Fibroblast of the aortic adventitia (primary cell): Measurements from ENCODE around the gene RNF7. TPM values are rescaled to one million over a fixed set of nuclear protein-coding genes. Genes with fewer than 3 reads are reported as not detected.
"Not testable (repeated sequence)": the region's sequence is repeated elsewhere in the genome, so short reads cannot be mapped to it uniquely, and the experiment has no call there.

Source experiments
- DNase-seq: peaks from one replicate; pipeline ENCODE4 v3.0.0-alpha.2; 2010; ENCODE audit warnings: low read depth
- H3K4me3 ChIP-seq: 2 replicates; pipeline ENCODE4 v1.5.1; 2011; ENCODE audit warnings: low read depth, mild to moderate bottlenecking, control low read depth, low read length, moderate library complexity
- CTCF ChIP-seq: IDR thresholded peaks from 2 replicates; pipeline ENCODE4 v1.5.1; 2011; ENCODE audit warnings: mild to moderate bottlenecking, low read length, control low read depth, inconsistent platforms; ENCODE audit not compliant: insufficient read depth
- total RNA-seq: library from RNA; depleted of rRNA; stranded (reverse); fragments of >200 nt; gene quantifications from 2 replicates; pipeline ENCODE4 v1.2.3, GENCODE V29; 2012; ENCODE audit warnings: low replicate concordance

The RNF7 gene
- total RNA-seq, 1 donor: 64.7 TPM

GRCh38 chr3:141788149-141788548 lies 50.1 kb downstream of the RNF7 start:
- TF ChIP-seq CTCF: no peak
- no peak for DNase-seq
- H3K4me3 ChIP-seq: no peak overlapping the region

- not testable (repeated sequence) for DNase-seq, H3K4me3 ChIP-seq
Observed at GRCh38 chr3:141788750-141789149, 50.7 kb downstream of the RNF7 start.

- no peak for TF ChIP-seq CTCF
- no peak overlapping the region for H3K4me3 ChIP-seq
- no peak for DNase-seq
Observed at GRCh38 chr3:141789281-141789680, 51.2 kb downstream of the RNF7 start.

GRCh38 chr3:141790171-141790570 lies 52.1 kb downstream of the RNF7 start:
- no peak for DNase-seq
- H3K4me3 ChIP-seq: no peak overlapping the region
- TF ChIP-seq CTCF: no peak

GRCh38 chr3:141792495-141792894 lies 54.4 kb downstream of the RNF7 start:
- no peak for TF ChIP-seq CTCF
- no peak overlapping the region for H3K4me3 ChIP-seq
- no peak for DNase-seq

- no peak overlapping the region for H3K4me3 ChIP-seq
- DNase-seq: no peak
- TF ChIP-seq CTCF: no peak
Observed at GRCh38 chr3:141793476-141794260, 55.6 kb downstream of the RNF7 start.

GRCh38 chr3:141795276-141795675 lies 57.2 kb downstream of the RNF7 start:
- H3K4me3 ChIP-seq: no peak overlapping the region
- DNase-seq: no peak
- TF ChIP-seq CTCF: no peak
